ENCODE data around the gene PCDHGA7.
"Not testable (repeated sequence)": the region's sequence is repeated elsewhere in the genome, so short reads cannot be mapped to it uniquely, and the experiment has no call there.

PCDHGA7 gene

DNA sequence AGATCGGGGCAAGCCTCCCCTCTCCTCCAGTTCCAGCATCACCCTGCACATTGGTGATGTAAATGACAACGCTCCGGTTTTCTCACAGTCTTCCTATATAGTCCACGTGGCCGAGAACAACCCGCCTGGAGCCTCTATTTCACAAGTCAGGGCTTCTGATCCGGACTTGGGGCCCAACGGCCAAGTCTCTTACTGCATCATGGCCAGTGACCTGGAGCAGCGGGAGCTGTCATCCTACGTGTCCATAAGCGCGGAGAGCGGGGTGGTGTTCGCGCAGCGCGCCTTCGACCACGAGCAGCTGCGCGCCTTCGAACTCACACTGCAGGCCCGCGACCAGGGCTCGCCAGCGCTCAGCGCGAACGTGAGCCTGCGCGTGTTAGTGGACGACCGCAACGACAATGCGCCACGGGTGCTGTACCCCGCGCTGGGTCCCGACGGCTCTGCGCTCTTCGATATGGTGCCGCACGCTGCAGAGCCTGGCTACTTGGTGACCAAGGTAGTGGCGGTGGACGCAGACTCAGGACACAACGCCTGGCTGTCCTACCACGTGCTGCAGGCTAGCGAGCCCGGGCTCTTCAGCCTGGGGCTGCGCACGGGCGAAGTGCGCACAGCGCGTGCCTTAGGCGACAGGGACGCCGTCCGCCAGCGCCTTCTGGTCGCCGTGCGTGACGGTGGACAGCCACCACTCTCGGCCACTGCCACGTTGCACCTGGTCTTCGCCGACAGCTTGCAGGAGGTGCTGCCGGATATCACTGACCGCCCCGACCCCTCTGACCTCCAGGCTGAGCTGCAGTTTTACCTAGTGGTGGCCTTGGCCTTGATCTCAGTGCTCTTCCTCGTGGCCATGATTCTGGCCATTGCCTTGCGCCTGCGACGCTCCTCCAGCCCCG, 6.9 kb downstream of the PCDHGA7 start:
- H3K27me3 ChIP-seq (ENCODE audit: insufficient read depth, low read length), result peaks cover 87% of the 10 kb centered on the region
- no peaks in the 10 kb centered on the region for H3K4me1 ChIP-seq (ENCODE audit: control insufficient read depth, insufficient read depth, low read length, unreplicated experiment)
- H2AFZ ChIP-seq (ENCODE audit: low read length, unreplicated experiment), result no peak overlapping the region
- no peaks in the 10 kb centered on the region for H3K79me2 ChIP-seq (ENCODE audit: control insufficient read depth, insufficient read depth, low read length, unreplicated experiment)
- no peak overlapping the region for H3K27ac ChIP-seq (ENCODE audit: low read depth, low read length)
- H3K4me3 ChIP-seq (ENCODE audit: low read depth, low read length), result no peak overlapping the region
- no peaks in the 10 kb centered on the region for H3K36me3 ChIP-seq (ENCODE audit: insufficient read depth, low read length)

DNA sequence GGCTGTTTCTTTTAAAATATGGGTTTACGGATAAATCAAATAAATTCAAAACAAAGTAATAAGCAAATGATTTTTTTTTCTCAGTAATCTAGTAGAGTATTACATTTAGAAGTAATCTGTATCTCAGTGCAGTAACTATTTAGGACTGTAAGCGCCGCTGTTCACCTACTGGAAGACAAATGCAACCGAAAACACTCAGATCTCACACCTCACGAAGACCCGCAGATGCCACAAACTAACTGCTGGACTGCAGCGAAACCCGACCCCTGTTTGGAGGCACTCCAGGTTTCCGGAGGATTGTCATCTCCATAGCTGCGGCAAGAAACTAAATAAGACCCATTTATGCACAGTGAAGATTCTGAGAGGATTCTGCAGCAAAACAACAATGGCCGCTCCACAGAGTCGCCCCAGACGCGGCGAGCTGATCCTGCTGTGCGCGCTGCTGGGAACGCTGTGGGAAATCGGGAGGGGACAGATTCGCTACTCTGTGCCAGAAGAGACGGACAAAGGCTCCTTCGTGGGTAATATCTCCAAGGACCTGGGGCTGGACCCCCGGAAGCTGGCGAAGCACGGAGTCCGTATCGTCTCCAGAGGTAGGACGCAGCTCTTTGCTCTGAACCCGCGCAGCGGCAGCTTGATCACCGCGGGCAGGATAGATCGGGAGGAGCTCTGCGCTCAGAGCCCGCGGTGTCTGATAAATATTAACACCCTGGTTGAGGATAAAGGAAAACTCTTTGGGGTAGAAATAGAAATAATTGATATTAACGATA, 10.1 kb downstream of the PCDHGA7 start, which contains the start of gene PCDHGA8:
TSS of gene PCDHGA8 (plus strand) at position 205 of the 770 bp plus-strand sequence. CDS start at position 386, 181 bp downstream.
- H3K27ac ChIP-seq (ENCODE audit: low read depth, low read length), result no peak within 1 kb of the TSS
- H3K4me1 ChIP-seq (ENCODE audit: control insufficient read depth, insufficient read depth, low read length, unreplicated experiment), result no peaks in the 10 kb centered on the region
- H2AFZ ChIP-seq (ENCODE audit: low read length, unreplicated experiment), result no peak within 1 kb of the TSS
- no peaks in the 10 kb centered on the region for H3K79me2 ChIP-seq (ENCODE audit: control insufficient read depth, insufficient read depth, low read length, unreplicated experiment)
- peak within 1 kb of the TSS; percentile 67 for H3K4me3 ChIP-seq (ENCODE audit: low read depth, low read length)
- H3K27me3 ChIP-seq (ENCODE audit: insufficient read depth, low read length), result peaks cover 82% of the 10 kb centered on the region
- no peaks in the 10 kb centered on the region for H3K36me3 ChIP-seq (ENCODE audit: insufficient read depth, low read length)

DNA sequence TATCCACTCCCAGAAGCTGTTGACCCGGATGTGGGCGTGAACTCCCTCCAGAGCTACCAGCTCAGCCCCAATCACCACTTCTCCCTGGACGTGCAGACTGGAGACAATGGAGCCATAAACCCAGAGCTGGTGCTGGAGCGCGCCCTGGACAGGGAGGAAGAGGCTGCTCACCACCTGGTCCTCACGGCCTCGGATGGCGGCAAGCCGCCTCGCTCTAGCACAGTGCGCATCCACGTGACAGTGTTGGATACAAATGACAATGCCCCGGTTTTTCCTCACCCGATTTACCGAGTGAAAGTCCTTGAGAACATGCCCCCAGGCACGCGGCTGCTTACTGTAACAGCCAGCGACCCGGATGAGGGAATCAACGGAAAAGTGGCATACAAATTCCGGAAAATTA, 10.7 kb downstream of the PCDHGA7 start:
- Histone ChIP-seq H3K36me3 (ENCODE audit: insufficient read depth, low read length) (no peaks in the 10 kb centered on the region), H3K4me1 (ENCODE audit: control insufficient read depth, insufficient read depth, low read length, unreplicated experiment) (no peaks in the 10 kb centered on the region), H2AFZ (ENCODE audit: low read length, unreplicated experiment) (no peak overlapping the region), H3K79me2 (ENCODE audit: control insufficient read depth, insufficient read depth, low read length, unreplicated experiment) (no peaks in the 10 kb centered on the region), H3K27me3 (ENCODE audit: insufficient read depth, low read length) (peaks cover 81% of the 10 kb centered on the region), H3K27ac (ENCODE audit: low read depth, low read length) (no peak overlapping the region), H3K4me3 (ENCODE audit: low read depth, low read length) (peak overlapping the region; percentile 67; the same call in 1 of the 2 replicates)

DNA sequence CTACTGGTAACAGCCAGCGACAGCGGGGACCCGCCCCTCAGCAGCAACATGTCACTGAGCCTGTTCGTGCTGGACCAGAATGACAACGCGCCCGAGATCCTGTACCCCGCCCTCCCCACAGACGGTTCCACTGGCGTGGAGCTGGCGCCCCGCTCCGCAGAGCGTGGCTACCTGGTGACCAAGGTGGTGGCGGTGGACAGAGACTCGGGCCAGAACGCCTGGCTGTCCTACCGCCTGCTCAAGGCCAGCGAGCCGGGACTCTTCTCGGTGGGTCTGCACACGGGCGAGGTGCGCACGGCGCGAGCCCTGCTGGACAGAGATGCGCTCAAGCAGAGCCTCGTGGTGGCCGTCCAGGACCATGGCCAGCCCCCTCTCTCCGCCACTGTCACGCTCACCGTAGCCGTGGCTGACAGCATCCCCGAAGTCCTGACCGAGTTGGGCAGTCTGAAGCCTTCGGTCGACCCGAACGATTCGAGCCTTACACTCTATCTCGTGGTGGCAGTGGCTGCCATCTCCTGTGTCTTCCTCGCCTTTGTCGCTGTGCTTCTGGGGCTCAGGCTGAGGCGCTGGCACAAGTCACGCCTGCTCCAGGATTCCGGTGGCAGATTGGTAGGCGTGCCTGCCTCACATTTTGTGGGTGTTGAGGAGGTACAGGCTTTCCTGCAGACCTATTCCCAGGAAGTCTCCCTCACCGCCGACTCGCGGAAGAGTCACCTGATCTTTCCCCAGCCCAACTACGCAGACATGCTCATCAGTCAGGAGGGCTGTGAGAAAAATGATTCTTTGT, 12.1 kb downstream of the PCDHGA7 start:
- not testable (repeated sequence) for H2AFZ ChIP-seq (ENCODE audit: low read length, unreplicated experiment); H3K27ac ChIP-seq (ENCODE audit: low read depth, low read length); H3K4me3 ChIP-seq (ENCODE audit: low read depth, low read length); H3K4me1 ChIP-seq (ENCODE audit: control insufficient read depth, insufficient read depth, low read length, unreplicated experiment); H3K36me3 ChIP-seq (ENCODE audit: insufficient read depth, low read length); H3K79me2 ChIP-seq (ENCODE audit: control insufficient read depth, insufficient read depth, low read length, unreplicated experiment)
- H3K27me3 ChIP-seq (ENCODE audit: insufficient read depth, low read length), result peaks cover 80% of the 10 kb centered on the region

DNA sequence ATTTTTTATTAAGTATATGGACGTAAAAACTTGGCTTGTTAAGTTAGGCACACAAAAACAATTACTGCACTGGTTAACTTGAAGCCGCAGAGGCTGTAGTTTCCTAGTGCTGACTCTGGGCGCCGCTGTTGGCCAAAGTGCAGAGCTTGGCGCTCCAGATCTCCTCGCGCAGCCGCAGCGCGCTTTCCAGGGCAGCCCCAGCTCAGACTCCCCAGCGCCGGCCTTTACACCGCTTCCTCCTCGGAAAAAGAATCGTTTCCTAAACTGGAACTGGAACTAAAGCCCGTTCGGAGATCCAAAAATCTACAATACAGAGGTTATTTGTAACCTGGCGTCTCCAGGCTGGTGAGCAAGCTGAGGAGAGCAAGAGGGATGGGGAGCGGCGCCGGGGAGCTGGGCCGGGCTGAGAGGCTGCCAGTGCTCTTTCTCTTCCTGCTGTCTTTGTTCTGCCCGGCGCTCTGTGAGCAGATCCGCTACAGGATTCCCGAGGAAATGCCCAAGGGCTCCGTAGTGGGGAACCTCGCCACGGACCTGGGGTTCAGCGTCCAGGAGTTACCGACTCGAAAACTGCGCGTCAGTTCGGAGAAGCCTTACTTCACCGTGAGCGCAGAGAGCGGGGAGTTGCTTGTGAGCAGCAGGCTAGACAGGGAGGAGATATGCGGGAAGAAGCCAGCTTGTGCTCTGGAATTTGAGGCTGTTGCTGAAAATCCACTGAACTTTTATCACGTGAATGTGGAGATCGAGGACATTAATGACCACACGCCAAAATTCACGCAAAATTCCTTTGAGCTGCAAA, 15.4 kb downstream of the PCDHGA7 start, which contains the start of gene PCDHGB5:
TSS of gene PCDHGB5 (plus strand) at position 192 of the 796 bp plus-strand sequence. CDS start at position 373, 181 bp downstream.
- H3K79me2 ChIP-seq (ENCODE audit: control insufficient read depth, insufficient read depth, low read length, unreplicated experiment); H3K4me1 ChIP-seq (ENCODE audit: control insufficient read depth, insufficient read depth, low read length, unreplicated experiment); H3K27ac ChIP-seq (ENCODE audit: low read depth, low read length); H3K36me3 ChIP-seq (ENCODE audit: insufficient read depth, low read length): not testable (repeated sequence)
- Histone ChIP-seq H3K4me3 (ENCODE audit: low read depth, low read length) (peak within 1 kb of the TSS; percentile 76), H3K27me3 (ENCODE audit: insufficient read depth, low read length) (peaks cover 79% of the 10 kb centered on the region), H2AFZ (ENCODE audit: low read length, unreplicated experiment) (peak within 1 kb of the TSS; percentile 45)

GRCh38 chr5:141398608-141399007, 16.1 kb downstream of the PCDHGA7 start:
- H3K36me3 ChIP-seq (ENCODE audit: insufficient read depth, low read length), result peaks cover 5% of the 10 kb centered on the region; the same call in 1 of the 2 replicates
- no peak overlapping the region for H3K27ac ChIP-seq (ENCODE audit: low read depth, low read length)
- no peak overlapping the region for H2AFZ ChIP-seq (ENCODE audit: low read length, unreplicated experiment)
- H3K79me2 ChIP-seq (ENCODE audit: control insufficient read depth, insufficient read depth, low read length, unreplicated experiment), result no peaks in the 10 kb centered on the region
- peak overlapping the region; percentile 45; the same call in 1 of the 2 replicates for H3K4me3 ChIP-seq (ENCODE audit: low read depth, low read length)
- peaks cover 79% of the 10 kb centered on the region for H3K27me3 ChIP-seq (ENCODE audit: insufficient read depth, low read length)
- no peaks in the 10 kb centered on the region for H3K4me1 ChIP-seq (ENCODE audit: control insufficient read depth, insufficient read depth, low read length, unreplicated experiment)

DNA sequence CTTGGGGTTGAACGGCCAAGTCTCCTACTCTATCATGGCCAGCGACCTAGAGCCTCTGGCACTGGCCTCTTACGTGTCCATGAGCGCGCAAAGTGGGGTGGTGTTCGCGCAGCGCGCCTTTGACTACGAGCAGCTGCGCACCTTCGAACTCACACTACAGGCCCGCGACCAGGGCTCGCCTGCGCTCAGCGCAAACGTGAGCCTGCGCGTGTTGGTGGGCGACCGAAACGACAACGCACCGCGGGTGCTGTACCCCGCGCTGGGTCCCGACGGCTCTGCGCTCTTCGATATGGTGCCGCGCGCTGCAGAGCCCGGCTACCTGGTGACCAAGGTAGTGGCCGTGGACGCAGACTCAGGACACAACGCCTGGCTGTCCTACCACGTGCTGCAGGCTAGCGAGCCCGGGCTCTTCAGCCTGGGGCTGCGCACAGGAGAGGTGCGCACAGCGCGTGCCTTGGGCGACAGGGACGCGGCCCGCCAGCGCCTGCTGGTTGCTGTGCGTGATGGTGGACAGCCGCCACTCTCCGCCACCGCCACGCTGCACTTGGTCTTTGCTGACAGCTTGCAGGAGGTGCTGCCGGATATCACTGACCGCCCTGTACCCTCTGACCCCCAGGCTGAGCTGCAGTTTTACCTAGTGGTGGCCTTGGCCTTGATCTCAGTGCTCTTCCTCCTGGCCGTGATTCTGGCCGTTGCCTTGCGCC, 17.2 kb downstream of the PCDHGA7 start:
- H3K4me3 ChIP-seq (ENCODE audit: low read depth, low read length), result no peak overlapping the region
- peaks cover 81% of the 10 kb centered on the region for H3K27me3 ChIP-seq (ENCODE audit: insufficient read depth, low read length)
- no peak overlapping the region for H3K27ac ChIP-seq (ENCODE audit: low read depth, low read length)

DNA sequence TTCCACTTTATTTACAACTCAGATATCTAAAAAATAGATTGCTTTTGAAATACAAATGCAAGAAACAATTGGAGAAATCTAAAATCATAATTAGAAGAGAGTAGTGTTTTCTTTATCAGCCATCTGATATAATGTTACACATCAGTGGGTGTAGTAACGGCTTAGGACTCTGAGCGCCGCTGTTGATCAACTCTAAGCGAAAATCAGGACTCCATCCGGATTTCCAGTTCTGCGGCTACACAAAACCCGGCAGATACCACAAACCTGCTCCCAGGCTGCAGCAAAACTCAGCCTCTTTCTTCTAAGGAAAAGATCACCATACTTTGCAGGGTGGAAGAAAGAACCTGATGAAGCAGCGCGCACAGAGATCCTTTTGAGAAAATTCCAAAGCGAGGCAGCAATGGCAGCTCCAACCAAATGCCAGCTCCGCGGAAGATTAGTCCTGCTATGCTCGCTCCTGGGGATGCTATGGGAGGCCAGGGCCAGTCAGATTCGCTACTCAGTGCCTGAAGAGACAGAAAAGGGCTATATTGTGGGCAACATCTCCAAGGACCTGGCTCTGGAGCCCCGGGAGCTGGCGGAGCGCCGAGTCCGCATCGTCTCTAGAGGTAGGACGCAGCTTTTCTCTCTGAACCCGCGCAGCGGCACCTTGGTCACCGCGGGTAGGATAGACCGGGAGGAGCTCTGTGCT, 20.2 kb downstream of the PCDHGA7 start, which contains the start of gene PCDHGA9:
TSS of gene PCDHGA9 (plus strand) at position 226 of the 691 bp plus-strand sequence. CDS start at position 401, 175 bp downstream.
- H3K27ac ChIP-seq (ENCODE audit: low read depth, low read length), result no peak within 1 kb of the TSS
- H3K4me1 ChIP-seq (ENCODE audit: control insufficient read depth, insufficient read depth, low read length, unreplicated experiment), result no peaks in the 10 kb centered on the region
- H3K4me3 ChIP-seq (ENCODE audit: low read depth, low read length), result peak within 1 kb of the TSS; percentile 58
- peaks cover 5% of the 10 kb centered on the region for H3K36me3 ChIP-seq (ENCODE audit: insufficient read depth, low read length)
- no peaks in the 10 kb centered on the region for H3K79me2 ChIP-seq (ENCODE audit: control insufficient read depth, insufficient read depth, low read length, unreplicated experiment)
- no peak within 1 kb of the TSS for H2AFZ ChIP-seq (ENCODE audit: low read length, unreplicated experiment)
- peaks cover 79% of the 10 kb centered on the region for H3K27me3 ChIP-seq (ENCODE audit: insufficient read depth, low read length)

More for the DNA sequence above, 17.2 kb downstream of the PCDHGA7 start:
- peaks cover 5% of the 10 kb centered on the region for H3K36me3 ChIP-seq (ENCODE audit: insufficient read depth, low read length)
- no peak overlapping the region for H2AFZ ChIP-seq (ENCODE audit: low read length, unreplicated experiment)
- no peaks in the 10 kb centered on the region for H3K79me2 ChIP-seq (ENCODE audit: control insufficient read depth, insufficient read depth, low read length, unreplicated experiment)
- no peaks in the 10 kb centered on the region for H3K4me1 ChIP-seq (ENCODE audit: control insufficient read depth, insufficient read depth, low read length, unreplicated experiment)

DNA sequence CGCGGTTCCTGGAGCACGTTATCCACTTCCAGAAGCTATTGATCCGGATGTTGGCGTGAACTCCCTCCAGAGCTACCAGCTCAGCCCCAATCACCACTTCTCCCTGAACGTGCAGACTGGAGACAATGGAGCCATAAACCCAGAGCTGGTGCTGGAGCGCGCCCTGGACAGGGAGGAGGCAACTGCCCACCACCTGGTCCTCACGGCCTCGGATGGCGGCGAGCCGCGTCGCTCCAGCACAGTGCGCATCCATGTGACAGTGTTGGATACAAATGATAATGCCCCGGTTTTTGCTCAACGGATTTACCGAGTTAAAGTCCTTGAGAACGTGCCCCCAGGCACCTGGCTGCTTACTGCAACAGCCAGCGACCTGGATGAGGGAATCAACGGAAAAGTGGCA, 20.8 kb downstream of the PCDHGA7 start:
- Histone ChIP-seq H3K36me3 (ENCODE audit: insufficient read depth, low read length) (peaks cover 5% of the 10 kb centered on the region), H3K27me3 (ENCODE audit: insufficient read depth, low read length) (peaks cover 85% of the 10 kb centered on the region), H3K4me1 (ENCODE audit: control insufficient read depth, insufficient read depth, low read length, unreplicated experiment) (no peaks in the 10 kb centered on the region), H3K4me3 (ENCODE audit: low read depth, low read length) (peak overlapping the region; percentile 58; the same call in 1 of the 2 replicates), H3K27ac (ENCODE audit: low read depth, low read length) (no peak overlapping the region), H2AFZ (ENCODE audit: low read length, unreplicated experiment) (no peak overlapping the region), H3K79me2 (ENCODE audit: control insufficient read depth, insufficient read depth, low read length, unreplicated experiment) (no peaks in the 10 kb centered on the region)
